Loucy (cell line): Measurements from ENCODE around the gene GPR61.

Experiments
- H2AFZ ChIP-seq: fragments of 200-600 bp; sonication (generic); 2 replicates; pipeline ENCODE4 v1.6.0; 2016; ENCODE audit warnings: antibody characterized with exemption, mild to moderate bottlenecking, low read length, moderate library complexity
- H3F3A ChIP-seq: fragments of 200-600 bp; 2 replicates; pipeline ENCODE4 v1.6.0; 2016; ENCODE audit warnings: antibody characterized with exemption, low read depth, mild to moderate bottlenecking
- H3K27me3 ChIP-seq: fragments of 200-600 bp; sonication (generic); 2 replicates; pipeline ENCODE4 v1.6.1; 2014; ENCODE audit warnings: low read length, mild to moderate bottlenecking; ENCODE audit not compliant: insufficient read depth, poor library complexity, severe bottlenecking
- H3K36me3 ChIP-seq: fragments of 200-600 bp; sonication (generic); 2 replicates; pipeline ENCODE4 v1.6.1; 2016; ENCODE audit warnings: low read length; ENCODE audit not compliant: insufficient read depth
- H3K4me1 ChIP-seq: fragments of 200-600 bp; sonication (generic); 2 replicates; pipeline ENCODE4 v1.5.1; 2014; ENCODE audit warnings: low read length, mild to moderate bottlenecking; ENCODE audit not compliant: insufficient read depth, poor library complexity, severe bottlenecking
- H3K4me2 ChIP-seq: fragments of 200-600 bp; sonication (generic); 2 replicates; pipeline ENCODE4 v1.6.0; 2014; ENCODE audit warnings: antibody characterized with exemption, low read length, low read depth, mild to moderate bottlenecking; ENCODE audit not compliant: poor library complexity, severe bottlenecking
- H3K4me3 ChIP-seq: fragments of 200-600 bp; sonication (generic); 2 replicates; pipeline ENCODE4 v1.5.1; 2014; ENCODE audit warnings: low read length, mild to moderate bottlenecking, mixed read lengths; ENCODE audit not compliant: poor library complexity, severe bottlenecking
- H3K79me2 ChIP-seq: fragments of 200-600 bp; sonication (generic); 2 replicates; pipeline ENCODE4 v1.6.1; 2014; ENCODE audit warnings: low read length; ENCODE audit not compliant: insufficient read depth
- H3K9ac ChIP-seq: fragments of 200-600 bp; sonication (generic); 2 replicates; pipeline ENCODE4 v1.6.0; 2014; ENCODE audit warnings: mild to moderate bottlenecking, low read depth, low read length, moderate library complexity; ENCODE audit not compliant: poor library complexity, severe bottlenecking
- H3K9me2 ChIP-seq: fragments of 200-600 bp; sonication (generic); replicated peaks from 2 replicates; pipeline ENCODE4 v1.6.1; 2016; ENCODE audit warnings: low read depth, low read length, mixed read lengths
- H3K9me3 ChIP-seq: fragments of 200-600 bp; sonication (generic); 2 replicates; pipeline ENCODE4 v1.6.1; 2014; ENCODE audit warnings: mild to moderate bottlenecking, antibody characterized with exemption, low read length, low read depth; ENCODE audit not compliant: insufficient read depth
- H4K20me1 ChIP-seq: fragments of 200-600 bp; sonication (generic); 2 replicates; pipeline ENCODE4 v1.6.0; 2014; ENCODE audit warnings: antibody characterized with exemption, low read length, mild to moderate bottlenecking; ENCODE audit not compliant: insufficient read depth, poor library complexity, severe bottlenecking
- CTCF ChIP-seq: fragments of 200-600 bp; sonication (generic); conservative IDR thresholded peaks from 2 replicates; pipeline ENCODE4 v1.5.1; 2014; ENCODE audit warnings: mild to moderate bottlenecking, antibody characterized with exemption, low read length
- EZH2phosphoT487 ChIP-seq: fragments of 200-600 bp; IDR thresholded peaks from 2 replicates; pipeline ENCODE4 v1.6.1; 2018; ENCODE audit warnings: antibody characterized with exemption, mild to moderate bottlenecking, moderate library complexity, borderline replicate concordance

Gene GPR61

GRCh38 chr1:109527098-109527811 lies 12.4 kb upstream of the GPR61 start:
- no peak overlapping the region for H3K4me3 ChIP-seq
- TF ChIP-seq CTCF (no peak), EZH2phosphoT487 (no peak)
- H3K4me1 ChIP-seq = peaks cover 5% of the 10 kb centered on the region
- no peak overlapping the region for H3K9ac ChIP-seq
- H4K20me1 ChIP-seq = no peaks in the 10 kb centered on the region
- no peak overlapping the region for H3K4me2 ChIP-seq
- no peaks in the 10 kb centered on the region for H3K27me3 ChIP-seq
- no peaks in the 10 kb centered on the region for H3K9me3 ChIP-seq
- H2AFZ ChIP-seq = no peak overlapping the region
- H3K36me3 ChIP-seq = no peaks in the 10 kb centered on the region
- H3K79me2 ChIP-seq = no peaks in the 10 kb centered on the region
- H3K9me2 ChIP-seq = no peaks in the 10 kb centered on the region
- no peaks in the 10 kb centered on the region for H3F3A ChIP-seq

- no peaks in the 10 kb centered on the region for H3K36me3 ChIP-seq
- no peak overlapping the region for H3K4me2 ChIP-seq
- H4K20me1 ChIP-seq = no peaks in the 10 kb centered on the region
- no peak overlapping the region for H2AFZ ChIP-seq
- H3K9me2 ChIP-seq = no peaks in the 10 kb centered on the region
- H3K79me2 ChIP-seq = no peaks in the 10 kb centered on the region
- peaks cover 9% of the 10 kb centered on the region for H3K4me1 ChIP-seq
- H3K4me3 ChIP-seq = no peak overlapping the region
- no peaks in the 10 kb centered on the region for H3K9me3 ChIP-seq
- H3F3A ChIP-seq = no peaks in the 10 kb centered on the region
- no peaks in the 10 kb centered on the region for H3K27me3 ChIP-seq
- TF ChIP-seq CTCF = no peak
- no peak for TF ChIP-seq EZH2phosphoT487
- H3K9ac ChIP-seq = no peak overlapping the region
Observed at GRCh38 chr1:109527846-109528695, 11.6 kb upstream of the GPR61 start.

- Histone ChIP-seq H3K27me3 (no peaks in the 10 kb centered on the region), H2AFZ (no peak overlapping the region), H3K79me2 (no peaks in the 10 kb centered on the region), H4K20me1 (no peaks in the 10 kb centered on the region), H3F3A (no peaks in the 10 kb centered on the region), H3K4me2 (no peak overlapping the region), H3K36me3 (no peaks in the 10 kb centered on the region), H3K9me2 (no peaks in the 10 kb centered on the region), H3K9me3 (no peaks in the 10 kb centered on the region), H3K9ac (no peak overlapping the region), H3K4me3 (no peak overlapping the region), H3K4me1 (peaks cover 9% of the 10 kb centered on the region)
- no peak for TF ChIP-seq EZH2phosphoT487
- TF ChIP-seq CTCF = no peak
Observed at GRCh38 chr1:109528712-109529111, 11.0 kb upstream of the GPR61 start.
